Fibroblast of gingiva (primary cell): ENCODE measurements around the gene NCOA7.
A peak's percentile ranks its signal among the peaks of the same experiment; 100 is the strongest.
"Not testable (repeated sequence)": the region's sequence is repeated elsewhere in the genome, so short reads cannot be mapped to it uniquely, and the experiment has no call there.

Experiments used
- DNase-seq: peaks from one replicate; pipeline ENCODE4 v3.0.0-alpha.2; 2011; ENCODE audit warnings: low read depth

The NCOA7 gene

DNA sequence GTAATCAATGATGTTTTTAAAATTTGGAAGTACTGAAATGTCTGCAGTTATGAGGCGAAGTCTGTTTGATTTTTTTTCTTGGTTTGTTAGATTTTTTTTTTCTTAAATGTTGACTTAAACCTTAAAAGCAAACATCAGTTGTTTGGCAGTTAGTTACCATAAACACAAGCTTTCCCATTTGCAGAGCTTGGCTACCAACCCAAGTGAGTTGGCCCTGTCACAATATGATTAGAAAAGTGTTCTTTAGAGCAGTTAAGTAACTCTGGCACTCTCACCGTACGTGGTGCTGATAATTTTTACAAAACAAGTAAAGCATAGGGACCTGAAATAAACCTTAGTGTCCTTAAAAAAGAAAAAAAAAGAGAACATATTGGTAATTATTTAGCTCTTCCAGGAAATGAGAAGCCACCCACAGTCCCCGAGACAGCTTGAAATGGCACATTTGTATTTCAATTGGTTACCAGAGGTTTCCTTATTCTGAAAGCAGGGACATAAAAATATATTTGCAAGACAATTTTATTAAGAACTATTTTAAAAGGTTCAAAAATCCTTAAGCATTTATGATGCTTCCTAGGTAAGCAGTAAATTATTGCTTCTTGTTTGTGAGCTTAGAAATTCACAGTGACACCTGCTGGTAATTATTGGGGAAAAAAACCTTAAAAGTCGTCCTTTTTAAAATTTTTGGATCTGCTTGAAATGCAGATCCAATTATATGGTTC, 37.4 kb upstream of the NCOA7 start:
- peak; percentile 34 for DNase-seq

DNA sequence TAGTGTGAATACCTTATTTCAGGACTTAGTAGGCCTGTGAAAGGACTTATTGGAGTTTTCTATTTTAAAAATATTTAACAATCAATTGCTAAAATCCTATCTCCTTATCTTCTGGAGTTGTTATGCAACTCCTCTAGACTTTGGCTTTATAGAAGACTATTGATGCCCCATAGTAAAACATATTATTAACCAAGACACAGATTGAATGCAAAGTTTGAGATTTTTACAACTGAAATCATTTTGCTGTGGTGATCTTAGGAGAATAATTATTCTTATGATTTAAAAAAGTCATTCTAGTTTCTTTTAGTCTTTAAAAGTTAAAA, 36.9 kb upstream of the NCOA7 start:
- DNase-seq, result no peak

DNA sequence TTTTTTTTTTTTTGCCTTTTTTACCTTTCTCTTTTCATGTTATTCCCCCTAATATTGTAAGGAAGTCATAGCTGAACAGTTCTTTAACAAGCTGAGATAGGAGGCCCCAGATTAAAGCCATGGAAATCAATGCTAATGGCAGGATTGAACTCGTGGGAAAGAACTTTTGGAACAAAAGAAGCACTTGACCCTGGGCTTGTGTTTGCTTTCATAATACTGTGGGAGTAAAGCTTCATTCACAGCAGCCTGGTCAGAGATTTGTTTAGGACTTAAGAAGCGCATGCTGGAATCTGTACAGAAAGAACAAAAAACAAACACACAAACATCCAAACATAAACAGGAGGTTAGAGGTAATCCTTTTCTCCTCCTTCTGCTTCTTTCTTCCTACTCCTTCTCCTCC, 36.2 kb upstream of the NCOA7 start:
- no peak for DNase-seq

DNA sequence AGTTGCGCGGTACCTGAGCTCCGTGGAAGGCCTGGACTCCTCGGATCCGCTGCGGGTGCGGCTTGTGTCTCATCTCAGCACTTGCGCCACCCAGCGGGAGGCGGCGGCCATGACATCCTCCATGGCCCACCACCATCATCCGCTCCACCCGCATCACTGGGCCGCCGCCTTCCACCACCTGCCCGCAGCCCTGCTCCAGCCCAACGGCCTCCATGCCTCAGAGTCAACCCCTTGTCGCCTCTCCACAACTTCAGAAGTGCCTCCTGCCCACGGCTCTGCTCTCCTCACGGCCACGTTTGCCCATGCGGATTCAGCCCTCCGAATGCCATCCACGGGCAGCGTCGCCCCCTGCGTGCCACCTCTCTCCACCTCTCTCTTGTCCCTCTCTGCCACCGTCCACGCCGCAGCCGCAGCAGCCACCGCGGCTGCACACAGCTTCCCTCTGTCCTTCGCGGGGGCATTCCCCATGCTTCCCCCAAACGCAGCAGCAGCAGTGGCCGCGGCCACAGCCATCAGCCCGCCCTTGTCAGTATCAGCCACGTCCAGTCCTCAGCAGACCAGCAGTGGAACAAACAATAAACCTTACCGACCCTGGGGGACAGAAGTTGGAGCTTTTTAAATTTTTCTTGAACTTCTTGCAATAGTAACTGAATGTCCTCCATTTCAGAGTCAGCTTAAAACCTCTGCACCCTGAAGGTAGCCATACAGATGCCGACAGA, 31.4 kb upstream of the NCOA7 start:
- no peak for DNase-seq

DNA sequence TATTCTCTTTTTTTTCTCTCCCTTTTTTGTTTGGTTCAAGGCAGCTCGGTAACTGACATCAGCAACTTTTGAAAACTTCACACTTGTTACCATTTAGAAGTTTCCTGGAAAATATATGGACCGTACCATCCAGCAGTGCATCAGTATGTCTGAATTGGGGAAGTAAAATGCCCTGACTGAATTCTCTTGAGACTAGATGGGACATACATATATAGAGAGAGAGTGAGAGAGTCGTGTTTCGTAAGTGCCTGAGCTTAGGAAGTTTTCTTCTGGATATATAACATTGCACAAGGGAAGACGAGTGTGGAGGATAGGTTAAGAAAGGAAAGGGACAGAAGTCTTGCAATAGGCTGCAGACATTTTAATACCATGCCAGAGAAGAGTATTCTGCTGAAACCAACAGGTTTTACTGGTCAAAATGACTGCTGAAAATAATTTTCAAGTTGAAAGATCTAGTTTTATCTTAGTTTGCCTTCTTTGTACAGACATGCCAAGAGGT, 30.8 kb upstream of the NCOA7 start:
- DNase-seq, result no peak

DNA sequence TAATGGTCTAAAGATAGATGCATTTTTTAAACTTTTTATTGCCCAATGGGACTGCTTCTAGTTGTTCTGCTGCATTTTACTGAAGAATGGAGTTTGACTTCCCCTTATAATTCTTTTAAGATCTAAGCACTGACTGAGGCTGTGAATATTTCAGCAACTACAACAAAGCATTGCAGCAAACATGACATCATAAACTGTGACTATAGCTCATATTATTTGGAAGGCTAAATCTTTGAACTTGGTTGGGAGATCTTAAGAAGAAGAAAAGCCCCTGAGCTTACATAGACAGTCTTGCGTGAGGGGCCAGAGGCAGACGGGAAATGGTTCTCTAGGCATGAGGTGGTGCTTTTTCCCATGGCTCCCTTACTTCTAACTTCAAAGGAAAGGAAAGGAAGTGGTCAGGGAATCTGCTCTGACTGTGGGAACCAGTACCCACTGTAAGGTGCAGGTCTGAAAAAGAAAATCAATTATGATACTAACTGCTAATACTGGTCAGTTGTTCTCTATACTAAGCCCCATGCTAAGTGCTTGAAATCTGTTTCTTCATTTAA, 26.6 kb upstream of the NCOA7 start:
- no peak for DNase-seq

DNA sequence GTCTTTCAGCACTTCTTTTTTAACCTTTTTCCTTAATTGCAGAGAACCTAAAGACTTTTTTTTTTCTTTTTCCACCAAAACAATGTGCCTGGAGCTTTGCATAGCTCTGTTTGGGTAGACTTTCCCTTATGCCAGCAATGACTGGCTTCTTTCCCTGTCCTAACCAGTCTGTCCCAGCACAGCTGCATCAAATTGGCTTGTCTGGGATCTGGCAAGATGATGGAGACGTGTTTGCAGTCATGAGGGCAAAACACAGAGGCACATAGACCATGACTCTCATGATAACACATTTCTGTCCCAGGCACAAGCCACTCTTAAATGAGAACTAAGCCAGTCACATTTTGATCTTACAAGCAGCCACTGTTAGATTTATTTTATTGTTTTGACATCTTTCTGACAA, 24.8 kb upstream of the NCOA7 start:
- no peak for DNase-seq

DNA sequence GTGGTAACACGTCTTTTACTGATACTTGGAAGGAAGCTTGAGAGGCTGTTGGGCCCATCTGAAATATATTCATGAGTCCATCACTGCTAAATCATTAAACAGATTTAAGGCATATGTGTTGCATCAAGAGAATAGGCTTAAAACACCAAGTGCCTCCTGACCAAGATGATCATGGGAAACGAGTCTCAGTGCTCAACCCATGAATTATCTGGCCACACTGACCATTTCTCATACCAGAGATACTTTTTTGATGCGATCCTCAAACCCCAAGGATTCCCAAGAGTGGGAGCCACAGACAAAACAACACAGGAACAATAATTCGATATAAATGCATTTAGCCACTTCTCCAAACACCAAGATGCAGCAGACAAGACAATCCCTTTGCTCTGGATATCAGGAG, 24.1 kb upstream of the NCOA7 start:
- no peak for DNase-seq

DNA sequence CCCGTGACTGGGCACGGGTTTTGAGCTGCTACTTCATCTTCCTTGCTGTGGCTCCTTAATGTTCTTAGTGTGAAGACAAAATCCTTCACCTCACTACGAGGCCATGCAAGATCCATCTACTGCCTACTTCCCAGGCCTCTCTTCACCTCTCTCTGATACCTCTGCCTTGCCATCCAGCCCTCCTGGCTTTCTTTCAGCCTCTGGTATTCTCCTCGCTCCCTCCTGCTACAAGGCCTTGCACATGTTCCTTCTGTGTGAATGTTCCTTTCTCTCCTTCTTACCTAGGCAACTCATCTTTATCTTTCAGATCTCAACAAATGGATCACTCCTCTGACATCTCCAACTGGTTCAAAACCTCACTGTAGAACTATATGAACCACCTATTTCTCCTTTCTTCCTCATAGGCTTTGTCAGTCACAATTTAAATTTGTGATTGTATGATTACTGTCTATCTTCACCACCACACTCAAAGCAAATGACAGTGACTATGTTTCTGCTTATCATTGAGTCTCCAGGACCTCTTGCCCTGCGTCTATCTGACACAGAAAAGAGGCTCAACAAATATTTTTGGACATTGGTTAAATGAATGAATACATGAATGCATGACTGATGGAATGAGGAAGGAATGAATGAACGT, 21.5 kb upstream of the NCOA7 start:
- no peak for DNase-seq

DNA sequence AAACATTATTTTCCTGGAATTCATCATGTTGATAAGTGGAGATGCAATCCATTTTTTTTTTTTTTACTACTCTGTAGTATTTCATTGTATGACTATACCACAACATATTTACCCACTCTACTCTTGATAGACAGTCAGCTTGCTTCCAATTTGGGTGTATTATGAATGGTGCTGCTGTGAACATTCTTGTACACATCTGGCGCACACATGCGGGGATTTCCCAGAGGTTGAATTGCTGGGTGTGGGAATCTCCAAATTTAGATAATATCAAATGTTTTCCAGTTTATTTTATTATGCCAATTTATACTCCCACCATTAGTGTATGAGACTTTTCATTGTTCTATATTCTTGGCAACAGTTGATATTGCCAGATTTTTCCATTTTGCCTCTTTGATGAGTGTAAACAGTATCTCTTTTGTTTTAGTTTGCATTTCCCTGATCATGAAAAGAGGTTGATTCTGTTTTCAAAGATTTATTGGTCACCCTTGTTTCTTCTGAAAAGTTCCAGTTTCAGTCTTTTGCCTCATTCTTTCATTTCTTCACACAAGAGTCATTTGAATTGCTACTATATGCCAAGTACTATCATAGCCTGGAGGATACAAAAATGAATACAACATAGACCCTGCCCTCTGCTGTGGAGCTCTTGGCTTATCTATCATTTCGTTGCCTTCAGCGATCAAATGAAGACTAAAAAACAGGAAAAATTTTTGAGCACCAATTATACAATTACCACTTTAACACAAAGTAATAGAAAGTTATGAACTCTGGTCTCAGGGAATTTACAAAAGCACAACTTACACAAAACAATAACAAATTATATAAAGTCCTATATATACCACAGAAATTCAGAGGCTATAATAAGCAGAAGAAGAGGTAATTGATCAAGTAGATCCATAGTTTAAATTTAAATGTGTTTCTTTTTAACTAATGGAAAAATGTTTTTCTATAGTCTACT, 17.1 kb upstream of the NCOA7 start:
- DNase-seq, result peak; percentile 29

DNA sequence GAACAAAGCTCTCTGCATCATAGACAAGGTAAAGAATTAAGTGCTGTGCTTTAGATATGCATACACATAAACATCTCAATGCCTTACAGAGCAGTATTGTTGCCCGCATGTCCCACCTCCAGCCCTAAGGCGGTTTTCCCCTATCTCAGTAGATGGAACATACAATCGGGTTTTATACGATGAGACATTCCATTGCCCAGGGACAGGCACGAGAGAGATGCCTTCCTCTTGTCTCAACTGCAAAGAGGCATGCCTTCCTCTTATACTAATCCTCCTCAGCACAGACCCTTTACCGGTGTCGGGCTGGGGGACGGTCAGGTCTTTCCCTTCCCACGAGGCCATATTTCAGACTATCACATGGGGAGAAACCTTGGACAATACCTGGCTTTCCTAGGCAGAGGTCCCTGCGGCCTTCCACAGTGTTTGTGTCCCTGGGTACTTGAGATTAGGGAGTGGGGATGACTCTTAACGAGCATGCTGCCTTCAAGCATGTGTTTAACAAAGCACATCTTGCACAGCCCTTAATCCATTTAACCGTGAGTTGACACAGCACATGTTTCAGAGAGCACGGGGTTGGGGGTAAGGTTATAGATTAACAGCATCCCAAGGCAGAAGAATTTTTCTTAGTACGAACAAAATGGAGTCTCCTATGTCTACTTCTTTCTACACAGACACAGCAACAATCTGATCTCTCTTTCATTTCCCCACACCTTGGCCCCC, 14.5 kb upstream of the NCOA7 start:
- DNase-seq, result not testable (repeated sequence)

DNA sequence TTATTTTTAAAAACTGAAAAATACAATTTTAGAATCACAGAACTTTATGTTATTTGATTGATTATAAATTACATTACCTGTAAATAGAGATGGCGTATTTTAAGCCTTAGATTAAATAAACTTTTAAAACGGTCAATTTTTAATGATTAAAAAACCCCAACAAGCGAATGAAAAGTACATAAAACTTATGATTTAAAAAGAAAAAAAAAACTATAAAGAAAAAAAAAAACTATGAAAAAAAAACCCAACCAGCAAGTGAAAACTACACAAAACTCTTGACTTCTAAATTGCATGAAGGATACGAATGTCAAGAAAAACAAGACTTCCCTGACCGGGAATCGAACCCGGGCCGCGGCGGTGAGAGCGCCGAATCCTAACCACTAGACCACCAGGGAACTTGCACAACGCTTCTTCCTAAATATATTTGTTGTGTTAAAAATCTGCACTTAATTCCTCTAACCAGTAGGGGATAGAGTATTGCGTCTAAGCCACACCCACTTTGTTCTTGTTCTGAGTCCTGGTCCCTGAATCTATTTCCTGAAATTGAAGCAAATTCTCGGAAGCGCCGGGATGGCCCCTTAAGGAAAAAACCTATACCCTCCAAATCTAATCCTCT, 10.7 kb upstream of the NCOA7 start:
- DNase-seq, result peak; percentile 85

DNA sequence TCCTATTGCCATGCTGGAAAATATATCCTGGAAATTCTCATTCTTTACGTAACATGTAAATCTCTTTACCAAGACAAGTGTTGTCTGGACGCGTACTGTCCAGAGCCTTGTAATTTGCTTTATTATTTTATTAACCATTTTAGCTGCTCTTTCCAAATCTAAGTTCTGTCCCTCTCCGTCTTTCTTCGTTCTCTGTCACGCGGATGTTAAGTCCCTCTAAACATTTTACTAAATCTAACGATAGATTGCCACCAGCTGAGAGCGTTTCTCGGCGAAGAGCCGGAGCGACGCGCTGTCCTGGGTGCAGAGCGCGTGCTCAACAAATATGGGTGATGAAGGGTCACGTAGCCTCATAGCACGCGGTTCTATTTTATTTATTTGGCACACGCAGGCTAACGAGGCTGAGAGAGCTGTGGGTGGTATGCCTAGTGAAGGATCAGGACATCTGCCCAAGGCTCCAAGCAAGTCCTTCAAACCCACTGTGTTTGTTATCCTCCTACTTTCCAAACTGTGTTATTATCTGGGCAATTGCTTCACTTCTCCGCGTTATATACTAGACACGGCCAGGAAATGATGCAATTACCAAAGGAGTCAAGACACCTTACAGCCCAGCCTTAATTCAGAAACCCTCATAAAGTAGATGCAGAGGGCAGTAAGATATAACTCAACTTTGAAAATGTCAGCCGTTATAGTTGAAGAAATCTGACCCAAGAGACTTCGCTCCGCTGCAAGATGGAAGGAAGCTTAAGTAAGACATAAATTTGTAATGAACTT, 10.0 kb upstream of the NCOA7 start:
- peak; percentile 72 for DNase-seq

DNA sequence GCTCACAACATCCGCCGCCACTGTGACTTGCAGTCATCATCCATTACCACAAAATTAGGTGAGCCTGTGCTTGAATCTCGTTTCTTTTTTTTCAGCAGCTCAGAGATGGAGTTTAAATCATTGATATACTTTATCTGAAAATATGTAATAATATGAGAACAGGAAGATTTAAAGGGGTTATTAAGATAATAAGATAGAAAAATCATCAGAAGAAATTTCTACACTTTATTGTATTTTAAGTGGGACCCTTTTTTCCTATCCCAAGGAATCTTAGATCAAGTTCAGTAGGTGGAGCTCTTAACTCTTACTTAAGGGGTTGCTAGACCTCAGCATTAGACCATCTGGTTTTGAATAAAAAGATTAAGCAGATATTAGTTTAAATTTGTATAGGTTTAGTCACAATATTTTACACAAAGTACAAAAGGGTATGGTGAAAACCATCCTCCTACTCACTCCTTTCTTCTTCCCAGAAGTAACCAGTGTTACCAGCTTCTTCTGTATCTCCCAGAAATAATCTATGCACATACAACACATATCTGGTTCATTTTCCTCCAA, 9.4 kb upstream of the NCOA7 start:
- peak; percentile 6 for DNase-seq

DNA sequence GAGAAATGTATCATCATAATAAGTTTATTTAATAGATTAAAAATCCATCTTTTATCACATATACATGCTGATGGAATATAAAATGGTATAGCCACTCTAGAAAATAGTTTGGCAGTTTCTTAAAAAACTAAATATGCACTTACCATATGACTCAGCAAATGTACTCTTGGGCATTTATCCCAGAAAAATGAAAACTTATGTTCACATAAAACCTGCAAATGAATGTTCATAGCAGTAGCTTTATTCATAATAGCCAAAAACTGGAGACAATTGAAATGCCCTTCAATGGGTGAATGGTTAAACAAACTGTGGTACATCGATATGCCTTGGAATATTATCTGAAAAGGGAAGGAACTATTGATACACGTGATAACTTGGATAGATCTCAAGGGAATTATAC, 6.4 kb upstream of the NCOA7 start:
- DNase-seq, result peak; percentile 71

DNA sequence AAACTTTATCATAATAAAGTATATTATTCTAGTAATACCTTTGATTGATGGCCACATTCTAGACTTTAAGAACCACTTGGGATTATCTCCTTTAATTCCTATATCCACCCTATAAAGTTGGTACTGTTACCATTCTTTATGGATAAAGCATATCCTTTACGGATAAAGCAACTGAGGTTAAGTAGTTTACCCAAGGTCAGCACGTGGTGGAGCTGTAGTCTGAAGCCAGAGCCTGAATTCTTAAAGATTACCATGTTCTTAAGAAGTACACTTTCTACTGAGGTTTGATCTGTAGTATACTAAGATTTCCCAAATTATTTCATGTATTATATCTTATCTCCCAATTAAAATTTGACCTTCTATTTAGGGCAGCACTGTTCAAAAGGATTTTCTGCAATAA, 3.0 kb upstream of the NCOA7 start:
- peak; percentile 63 for DNase-seq

DNA sequence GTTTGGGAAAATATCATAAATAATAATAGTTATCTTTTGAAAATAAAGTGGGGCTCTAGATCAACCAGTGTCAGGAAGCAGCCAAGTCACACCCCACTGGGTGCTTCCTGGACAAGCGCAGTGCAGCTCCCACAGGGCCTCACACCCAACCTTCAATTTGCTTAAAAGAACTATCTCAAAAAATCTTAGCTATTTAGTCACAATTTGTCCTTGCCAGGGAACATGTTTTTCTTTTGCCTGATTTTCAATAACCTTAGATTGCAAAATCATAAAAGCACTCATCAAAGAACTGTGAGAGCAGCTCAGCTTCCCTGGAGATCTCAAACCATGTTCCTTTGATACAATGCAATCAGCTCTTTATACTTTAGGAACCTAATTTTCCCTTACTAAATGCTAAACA, 1.6 kb upstream of the NCOA7 start:
- DNase-seq, result peak; percentile 50

DNA sequence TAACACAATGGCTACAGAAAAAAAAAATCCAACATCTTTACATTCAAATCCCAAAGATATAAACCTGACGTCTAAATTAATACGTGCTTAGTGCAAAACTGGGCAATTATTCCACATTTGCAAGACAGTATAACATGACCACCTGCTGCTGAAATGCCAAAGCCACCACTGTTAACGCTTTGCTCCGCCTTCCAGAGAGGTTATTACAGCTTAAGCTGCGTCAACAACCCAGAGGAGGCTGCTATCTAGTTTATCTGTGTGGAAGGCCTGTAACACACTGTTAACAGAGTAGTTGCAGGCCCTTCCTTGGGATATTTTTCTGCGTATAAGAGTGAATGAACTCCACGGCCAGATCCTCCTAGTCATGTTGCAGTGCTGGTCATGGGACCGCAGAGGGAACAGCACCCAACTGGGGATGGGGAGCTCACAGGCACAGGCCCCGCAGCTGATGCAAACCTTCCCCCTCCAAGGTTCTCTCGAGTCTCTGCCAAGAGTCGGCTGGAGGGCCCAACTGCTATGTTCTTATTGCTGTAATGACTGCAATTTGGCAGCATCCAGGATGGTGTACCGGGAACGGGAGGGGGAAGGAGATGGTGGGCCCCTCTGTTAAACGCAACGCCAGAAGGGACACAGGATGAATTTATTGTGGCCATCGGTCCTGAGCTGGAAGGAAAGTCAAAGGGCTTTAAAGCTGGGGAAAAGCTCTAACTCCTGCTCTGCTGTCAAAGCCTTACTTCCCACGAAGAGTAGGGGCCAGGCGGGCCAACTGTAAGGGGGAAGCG, 993 bp upstream of the NCOA7 start:
- peak; percentile 54 for DNase-seq
